ENCODE results near the gene HNRNPF. TPM values are rescaled to one million over a fixed set of nuclear protein-coding genes. Genes with fewer than 3 reads are reported as not detected.

HNRNPF gene
- total and polyA plus RNA-seq, 2 of the 8 experiments (the other 6 are each of a cell fraction or from before 2014, with no cell fraction given) = 209 to 389 TPM

DNA sequence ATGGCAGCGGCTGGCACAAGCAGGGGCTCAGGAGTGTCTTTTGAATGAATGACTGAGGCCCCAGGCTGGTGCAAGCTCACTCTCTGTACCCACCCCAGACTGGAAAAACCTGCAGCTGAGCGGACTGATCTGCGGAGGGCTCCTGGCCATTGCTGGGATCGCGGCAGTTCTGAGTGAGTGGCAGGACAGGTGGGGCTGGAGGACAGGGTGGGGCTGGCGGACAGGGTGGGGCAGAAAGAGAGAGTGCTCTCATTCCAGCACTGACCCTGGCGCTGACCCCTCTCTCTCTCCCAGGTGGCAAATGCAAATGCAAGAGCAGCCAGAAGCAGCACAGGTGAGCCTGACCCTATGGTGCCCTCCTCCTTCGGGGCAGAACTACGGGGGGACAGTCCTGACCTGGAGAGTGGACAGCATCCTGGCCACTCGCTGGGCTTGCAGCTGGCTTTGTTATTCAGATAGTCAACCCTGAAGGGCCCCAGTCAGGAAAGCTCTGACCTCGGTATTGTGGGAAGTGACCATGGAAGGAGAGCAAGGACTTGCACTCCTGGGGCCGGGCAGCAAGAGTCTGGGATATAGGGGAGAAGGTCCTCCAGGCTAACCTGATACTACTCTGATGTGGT is 33.5 kb downstream of the HNRNPF start (continued):
- TF ChIP-seq, protein P1, sequence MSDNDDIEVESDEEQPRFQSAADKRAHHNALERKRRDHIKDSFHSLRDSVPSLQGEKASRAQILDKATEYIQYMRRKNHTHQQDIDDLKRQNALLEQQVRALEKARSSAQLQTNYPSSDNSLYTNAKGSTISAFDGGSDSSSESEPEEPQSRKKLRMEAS (IDR thresholded peaks at IDR 0.05) = no peak
- no peak for TF ChIP-seq CHD1 (IDR thresholded peaks at IDR 0.05; ENCODE audit: low read depth, low read length)
- TF ChIP-seq CBX5 (IDR thresholded peaks at IDR 0.05; ENCODE audit: low read depth, low read length) = no peak

All from H1 (cell line).